SHP77 (cell line): ENCODE data around the gene ATF6.
"Not testable (repeated sequence)": the region's sequence is repeated elsewhere in the genome, so short reads cannot be mapped to it uniquely, and the experiment has no call there.

Source experiments
- DNase-seq, 2 experiments: peaks; one replicate each; lab custom pipeline; 2025; lab: John Stamatoyannopoulos, UW

Gene ATF6

DNA sequence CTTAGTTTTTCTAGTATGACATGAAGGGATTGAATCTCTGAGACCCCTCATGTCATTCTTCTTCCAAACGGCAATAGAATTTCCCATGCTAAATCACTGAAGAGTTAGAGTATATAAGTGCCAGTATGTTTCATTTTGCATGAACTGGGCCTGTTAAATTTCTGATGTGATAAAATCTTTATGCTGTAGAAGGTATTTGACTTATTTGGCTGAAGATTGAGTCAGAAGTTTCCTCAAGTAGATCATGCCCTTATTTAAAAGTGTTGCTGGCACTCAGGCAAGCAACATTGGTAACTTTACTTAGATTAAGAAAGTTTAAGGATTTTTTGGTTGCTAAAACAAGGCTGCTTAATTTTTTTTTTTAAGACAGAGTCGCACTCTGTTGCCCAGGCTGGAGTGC lies 13.3 kb downstream of the ATF6 start:
- DNase-seq: no peak

DNA sequence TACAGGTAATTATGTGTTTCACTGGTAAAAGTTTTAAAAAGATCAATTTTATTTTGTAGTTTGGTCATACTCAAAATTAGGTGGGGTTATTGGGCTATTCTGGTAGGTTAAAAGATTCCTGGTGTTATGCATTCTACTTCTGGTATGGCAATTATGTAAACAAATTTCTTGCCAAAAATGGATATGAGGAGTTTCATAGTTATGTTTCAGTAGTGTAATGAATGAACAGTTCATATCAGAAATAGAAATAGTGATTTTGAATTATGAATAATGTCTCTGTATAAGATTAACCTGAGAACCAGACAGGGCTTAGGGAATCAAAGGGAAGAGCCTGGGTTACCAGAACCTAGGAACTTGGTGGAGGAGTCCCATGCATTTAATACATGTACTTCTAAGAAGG lies 15.9 kb downstream of the ATF6 start:
- no peak for DNase-seq

DNA sequence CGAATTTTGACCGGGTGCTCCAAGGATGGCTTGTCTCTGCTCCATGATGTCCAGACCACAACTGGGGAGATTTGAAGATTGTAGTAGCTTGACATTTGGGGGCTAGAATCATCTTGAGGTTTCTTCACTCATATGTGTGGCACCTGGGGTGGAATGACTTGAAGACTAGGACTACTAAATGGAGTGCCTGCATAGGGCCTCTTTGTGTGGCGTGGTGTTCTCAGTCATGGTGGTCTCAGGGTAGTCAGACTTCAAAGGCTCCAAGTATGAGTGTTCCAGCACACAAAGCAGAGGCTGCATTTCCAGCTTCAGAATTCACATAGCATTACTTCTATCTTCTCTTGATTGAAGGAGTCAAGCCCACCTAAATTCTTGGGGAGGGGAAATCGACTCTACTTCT lies 16.8 kb downstream of the ATF6 start:
- DNase-seq: no peak

DNA sequence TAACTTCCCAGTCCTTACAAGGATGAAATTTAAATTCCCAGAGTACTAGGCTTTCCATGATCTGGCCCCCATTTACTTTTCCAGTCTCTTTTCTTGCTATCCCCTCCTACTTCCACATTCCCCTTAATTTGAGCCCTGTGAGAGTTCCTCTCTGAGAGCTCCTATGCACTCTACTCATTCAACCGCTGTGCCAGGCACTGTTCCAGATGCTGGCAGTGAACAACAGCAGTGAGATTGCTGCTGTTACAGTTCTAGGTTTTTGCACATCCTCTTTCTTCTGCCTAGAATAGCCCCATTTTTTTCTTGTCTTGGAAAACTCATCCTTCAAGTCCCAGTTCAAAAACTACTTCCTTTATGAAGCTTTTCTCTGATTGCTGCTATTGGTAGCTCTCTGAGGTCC lies 18.8 kb downstream of the ATF6 start:
- DNase-seq: no peak

DNA sequence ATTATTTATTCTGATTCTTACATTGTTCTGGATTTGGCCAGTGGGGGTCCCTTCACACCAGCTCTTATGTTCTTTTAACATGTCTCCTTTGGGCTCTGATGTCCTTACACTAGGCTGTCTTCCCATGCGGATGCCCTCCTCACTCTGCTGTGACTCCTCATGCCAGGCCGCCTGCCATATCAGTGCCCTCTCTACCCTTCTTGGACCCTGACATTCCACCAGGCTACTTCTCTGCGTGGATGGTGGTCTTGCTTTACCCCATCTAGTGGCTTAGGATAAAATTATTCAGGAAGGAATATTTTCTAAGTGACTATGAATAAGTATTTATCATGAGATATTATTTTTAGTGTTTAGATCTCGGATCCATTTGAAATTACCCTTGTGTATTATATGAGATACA lies 21.2 kb downstream of the ATF6 start:
- DNase-seq: no peak

DNA sequence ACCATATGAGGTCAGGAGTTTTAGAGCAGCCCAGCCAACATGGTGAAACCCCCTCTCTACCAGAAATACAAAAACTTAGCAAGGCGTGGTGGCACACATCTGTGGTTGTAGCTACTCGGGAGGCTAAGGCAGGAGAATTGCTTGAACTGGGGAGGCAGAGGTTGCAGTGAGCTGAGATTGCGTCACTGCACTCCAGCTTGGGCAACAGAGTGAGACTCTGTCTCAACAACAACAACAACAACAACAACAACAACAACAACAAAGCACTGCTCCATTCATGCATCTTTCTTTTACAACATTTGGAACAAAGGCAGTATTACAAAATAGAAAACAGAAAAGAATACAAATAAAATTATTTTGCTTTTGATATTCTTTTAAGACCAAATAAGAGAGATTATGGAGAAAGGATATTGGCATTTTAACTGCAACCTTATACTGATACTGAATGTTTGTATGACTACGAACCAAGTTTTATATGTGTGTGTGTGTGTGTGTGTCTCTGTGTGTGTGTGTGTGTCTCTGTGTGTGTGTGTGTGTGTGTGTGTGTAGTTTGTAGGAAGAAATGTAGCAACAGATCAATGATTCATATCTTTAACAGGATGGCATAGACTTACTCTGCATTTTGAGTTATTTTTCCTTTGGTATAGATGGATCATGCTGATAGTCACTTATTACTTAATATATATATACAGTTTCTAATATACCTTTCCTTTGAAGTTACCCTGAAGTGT lies 24.6 kb downstream of the ATF6 start:
- DNase-seq: no peak

DNA sequence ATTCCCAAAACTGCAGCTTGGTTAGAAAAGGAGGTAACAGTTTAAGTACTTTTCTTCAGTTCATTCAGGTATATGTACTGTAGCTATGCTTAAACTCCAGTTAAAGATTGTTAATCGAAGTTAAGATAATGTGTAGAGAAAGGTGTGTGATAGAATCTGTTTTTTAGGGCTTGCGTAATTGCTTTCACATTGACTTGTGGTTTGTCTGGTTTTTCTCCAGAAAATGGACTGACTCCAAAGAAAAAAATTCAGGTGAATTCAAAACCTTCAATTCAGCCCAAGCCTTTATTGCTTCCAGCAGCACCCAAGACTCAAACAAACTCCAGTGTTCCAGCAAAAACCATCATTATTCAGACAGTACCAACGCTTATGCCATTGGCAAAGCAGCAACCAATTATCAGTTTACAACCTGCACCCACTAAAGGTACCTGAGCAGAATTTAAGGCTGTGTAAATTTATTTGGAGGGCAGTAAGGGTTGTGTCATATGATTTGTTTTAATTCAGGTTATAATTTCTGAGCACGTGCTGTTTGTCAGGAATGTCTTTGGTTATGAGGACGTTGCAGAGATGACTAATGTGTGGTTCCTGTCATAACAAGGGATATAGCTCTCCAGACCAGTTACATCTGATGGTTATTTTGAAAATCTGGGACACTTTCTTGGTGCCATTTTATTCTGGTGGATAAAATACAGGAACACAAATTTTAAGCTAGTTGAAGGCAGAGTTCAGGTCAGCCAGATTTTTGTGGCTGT lies 26.0 kb downstream of the ATF6 start:
- DNase-seq: no peak

DNA sequence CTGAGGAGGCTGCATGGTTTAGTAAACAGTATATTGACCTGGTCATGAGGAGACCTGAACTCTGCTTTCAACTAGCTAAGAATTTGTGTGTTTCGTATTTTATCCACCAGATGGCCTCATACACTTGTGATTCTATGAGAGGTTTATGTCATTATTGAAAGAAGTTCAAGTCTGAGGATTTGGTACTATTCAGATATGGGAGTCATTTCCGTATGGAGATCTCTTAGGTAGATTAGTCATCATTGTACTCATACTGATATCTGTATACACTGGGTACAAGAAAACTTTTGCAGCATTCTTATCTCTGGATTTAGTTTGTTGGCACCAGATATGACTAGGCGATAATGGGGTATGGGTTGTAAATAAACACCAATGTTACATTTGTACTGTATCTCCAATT lies 26.6 kb downstream of the ATF6 start:
- peak; percentile 35 to 68 for DNase-seq

DNA sequence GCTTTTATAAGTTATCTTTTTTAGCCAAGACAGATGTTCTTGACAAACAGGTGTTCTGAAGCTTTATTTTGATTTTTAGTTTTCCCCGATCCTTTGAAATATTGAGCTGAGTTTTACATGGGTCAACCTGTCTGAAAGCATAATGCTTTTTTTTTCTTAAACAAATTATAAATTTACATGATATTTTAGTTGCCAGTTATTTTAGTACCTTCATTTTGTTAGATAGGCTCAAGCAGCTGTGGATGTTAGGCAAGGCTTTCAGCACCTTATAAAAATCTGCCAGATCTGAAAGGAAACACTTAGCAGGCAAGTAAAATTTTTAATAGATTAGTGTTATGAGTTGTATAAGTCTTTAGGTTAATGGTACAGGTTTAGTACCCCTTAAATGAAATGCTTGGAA lies 33.7 kb downstream of the ATF6 start:
- no peak for DNase-seq

DNA sequence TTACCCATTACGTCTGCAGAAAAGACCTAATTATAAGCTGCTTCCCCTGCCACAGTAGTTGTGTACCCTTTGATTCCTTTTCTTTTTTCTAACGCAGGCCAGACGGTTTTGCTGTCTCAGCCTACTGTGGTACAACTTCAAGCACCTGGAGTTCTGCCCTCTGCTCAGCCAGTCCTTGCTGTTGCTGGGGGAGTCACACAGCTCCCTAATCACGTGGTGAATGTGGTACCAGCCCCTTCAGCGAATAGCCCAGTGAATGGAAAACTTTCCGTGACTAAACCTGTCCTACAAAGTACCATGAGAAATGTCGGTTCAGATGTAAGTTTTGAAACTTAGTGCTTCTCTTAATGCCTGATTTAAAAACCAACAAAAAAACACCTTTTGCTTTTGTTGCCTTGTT lies 35.8 kb downstream of the ATF6 start:
- no peak for DNase-seq

DNA sequence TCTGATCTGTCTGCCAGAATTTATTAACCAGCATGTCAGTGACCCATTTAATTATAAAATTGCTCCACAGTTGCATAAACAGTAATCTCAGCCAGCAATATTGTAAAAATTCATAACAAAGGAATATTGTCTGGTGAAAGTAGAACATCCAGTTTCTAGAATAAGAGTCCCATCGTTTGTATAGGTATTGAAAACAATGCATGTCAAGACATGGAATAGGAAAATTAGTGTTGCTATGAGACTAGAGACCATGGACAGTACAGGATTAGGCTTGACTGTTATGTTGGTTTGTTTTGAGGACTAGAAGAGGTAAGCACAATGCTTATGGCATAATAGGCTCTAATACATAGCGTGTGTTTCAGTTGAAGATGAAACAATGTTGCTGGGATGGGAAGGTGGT lies 37.1 kb downstream of the ATF6 start:
- no peak for DNase-seq

DNA sequence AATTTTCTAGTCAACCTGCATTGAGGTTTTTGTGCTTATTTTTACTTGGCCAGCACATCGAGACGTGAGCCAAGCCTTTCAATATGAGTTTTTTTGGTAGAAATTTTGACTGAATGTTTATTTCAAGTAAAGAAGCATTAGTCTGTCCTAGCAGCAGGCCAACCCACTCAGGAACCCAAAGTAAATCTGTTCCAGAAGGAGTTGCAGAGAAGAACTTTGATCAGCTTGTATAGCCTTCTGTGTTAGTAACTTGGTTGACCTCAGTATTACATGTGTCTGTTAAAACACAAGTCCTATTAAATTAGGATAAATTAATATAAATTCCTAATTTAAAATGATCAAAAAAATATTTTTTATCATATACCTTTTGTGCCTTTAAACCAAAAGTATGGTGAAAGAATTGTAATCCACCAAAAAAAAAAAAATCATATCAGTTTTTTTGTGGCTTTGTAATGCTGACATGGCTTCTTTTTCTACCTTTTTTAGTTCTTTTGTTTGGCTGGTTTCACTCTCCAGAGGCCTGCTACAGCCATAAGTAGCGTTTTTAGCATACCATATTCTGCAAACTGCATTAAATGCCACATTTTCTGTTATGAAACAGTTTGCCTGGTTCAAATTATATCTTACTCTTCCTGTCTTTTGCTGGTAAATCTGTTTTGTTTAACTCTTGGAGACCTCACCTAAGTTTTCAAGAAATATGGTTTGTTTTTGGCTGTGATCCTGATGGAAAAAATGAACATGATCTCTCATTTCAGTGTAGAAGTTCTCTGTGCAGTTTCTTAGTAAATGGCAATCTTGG lies 39.5 kb downstream of the ATF6 start:
- DNase-seq: no peak

DNA sequence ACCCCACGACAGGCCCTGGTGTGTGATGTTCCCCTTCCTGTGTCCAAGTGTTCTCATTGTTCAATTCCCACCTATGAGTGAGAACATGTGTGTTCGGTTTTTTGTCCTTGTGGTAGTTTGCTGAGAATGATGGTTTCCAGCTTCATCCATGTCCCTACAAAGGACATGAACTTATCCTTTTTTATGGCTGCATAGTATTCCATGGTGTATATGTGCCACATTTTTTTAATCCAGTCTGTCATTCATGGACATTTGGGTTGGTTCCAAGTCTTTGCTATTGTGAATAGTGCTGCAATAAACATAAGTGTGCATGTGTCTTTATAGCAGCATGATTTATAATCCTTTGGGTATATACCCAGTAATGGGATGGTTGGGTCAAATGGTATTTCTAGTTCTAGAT lies 43.1 kb downstream of the ATF6 start:
- DNase-seq: not testable (repeated sequence)

DNA sequence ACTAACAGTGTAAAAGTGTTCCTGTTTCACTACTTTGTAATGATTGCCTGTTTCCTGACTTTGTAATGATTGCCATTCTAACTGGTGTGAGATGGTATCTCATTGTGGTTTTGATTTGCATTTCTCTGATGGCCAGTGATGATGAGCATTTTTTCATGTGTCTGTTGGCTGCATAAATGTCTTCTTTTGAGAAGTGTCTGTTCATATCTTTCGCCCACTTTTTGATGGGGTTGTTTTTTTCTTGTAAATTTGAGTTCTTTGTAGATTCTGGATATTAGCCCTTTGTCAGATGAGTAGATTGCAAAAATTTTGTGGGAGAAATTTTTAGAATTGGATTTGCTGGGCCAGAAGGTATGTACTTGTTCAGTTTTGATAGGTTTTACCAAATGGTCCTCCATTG lies 43.5 kb downstream of the ATF6 start:
- not testable (repeated sequence) for DNase-seq

DNA sequence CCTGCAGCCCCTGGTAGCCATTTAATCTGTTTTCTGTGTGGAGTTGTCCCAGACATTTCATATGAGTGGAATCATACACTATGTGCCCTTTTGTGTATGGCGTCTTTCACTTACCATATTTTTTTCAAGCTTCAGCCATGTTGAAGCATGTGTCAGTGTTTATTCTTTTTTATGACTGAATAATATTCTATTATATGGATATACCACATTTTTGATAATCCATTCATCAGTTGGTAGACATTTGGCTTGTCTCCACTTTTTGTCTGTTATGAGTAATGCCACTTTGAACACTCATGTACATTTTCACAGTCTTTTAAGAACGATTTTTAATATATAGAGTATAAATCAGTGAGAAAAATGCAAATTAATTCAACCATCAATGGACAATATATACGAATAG lies 44.7 kb downstream of the ATF6 start:
- DNase-seq: no peak

DNA sequence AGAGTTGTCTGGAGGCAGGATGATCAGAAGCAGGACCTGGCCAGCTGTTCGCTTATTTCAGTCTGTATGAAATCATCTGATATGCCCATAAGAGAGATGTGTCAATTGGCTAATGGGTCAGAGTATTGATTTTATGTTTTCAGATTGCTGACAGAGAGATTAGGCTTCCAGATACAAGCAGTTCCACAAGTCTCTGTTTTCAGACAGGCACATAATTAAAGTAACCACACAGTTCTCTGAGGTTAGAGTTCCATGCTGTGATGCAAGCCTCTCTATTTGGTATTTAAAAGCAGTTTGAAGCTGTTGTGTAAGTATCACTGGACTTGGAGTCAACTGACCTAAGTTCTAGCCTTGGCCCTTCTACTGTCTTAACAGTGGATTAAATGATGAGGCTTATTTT lies 50.1 kb downstream of the ATF6 start:
- DNase-seq: no peak

DNA sequence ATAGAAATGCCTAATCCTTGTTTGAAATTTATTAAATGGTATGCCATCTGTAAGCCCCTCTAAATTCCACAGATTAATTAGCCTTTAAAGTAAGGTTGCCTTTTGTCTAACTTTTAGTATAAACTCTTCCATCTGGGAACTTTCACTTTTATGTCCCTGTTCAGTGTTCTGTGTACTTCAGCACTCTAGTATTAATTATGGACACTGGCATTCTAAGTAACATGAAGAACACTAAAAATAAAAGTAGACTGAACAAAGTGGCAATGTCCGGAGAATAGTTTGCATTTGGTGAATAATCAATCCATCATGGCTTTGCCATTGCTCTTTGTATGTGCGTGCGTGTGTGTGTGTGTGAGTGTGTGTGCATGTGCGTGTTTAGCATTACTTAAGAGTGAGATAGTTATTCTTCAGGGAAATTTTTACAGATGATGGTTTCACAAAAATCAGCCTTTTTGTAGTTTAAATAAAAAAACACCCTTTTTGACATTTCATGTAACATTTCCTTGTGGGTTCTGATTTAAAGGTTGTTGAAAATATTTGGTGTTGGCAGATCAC lies 51.1 kb downstream of the ATF6 start:
- DNase-seq: no peak

DNA sequence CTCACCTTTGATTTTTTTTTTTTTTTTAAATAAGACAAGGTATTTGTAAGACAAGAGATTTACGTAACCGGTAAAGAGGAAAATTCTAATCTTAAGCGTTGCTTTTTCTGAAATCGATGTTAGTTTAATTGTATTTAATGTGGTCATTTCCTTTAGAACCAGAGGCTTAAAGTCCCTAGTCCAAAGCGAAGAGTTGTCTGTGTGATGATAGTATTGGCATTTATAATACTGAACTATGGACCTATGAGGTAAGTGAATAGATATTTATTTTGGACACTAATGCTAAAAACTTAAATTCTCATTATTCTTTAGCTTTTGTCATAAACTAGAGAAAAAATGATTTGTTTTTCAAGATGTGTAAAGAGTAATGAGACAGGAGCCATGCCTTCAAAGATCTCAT lies 54.8 kb downstream of the ATF6 start:
- DNase-seq: no peak

DNA sequence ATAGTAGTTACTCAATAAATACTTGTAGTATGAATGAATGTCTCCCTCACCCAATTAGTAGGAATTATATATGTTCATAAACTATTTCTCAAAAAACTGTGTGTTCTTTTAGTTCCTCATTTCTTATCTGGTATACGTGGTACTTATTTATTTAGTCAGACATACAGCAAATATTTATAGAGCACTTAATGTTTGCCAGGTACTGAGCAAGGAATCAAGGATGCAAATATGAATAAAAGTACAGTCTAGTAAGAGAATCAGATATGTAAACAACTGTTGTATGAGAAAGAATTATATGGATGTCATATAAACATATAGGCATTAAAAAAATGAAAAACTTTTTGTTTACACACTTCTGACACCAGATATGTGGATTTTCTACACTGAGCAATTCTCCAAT lies 58.5 kb downstream of the ATF6 start:
- DNase-seq: no peak

DNA sequence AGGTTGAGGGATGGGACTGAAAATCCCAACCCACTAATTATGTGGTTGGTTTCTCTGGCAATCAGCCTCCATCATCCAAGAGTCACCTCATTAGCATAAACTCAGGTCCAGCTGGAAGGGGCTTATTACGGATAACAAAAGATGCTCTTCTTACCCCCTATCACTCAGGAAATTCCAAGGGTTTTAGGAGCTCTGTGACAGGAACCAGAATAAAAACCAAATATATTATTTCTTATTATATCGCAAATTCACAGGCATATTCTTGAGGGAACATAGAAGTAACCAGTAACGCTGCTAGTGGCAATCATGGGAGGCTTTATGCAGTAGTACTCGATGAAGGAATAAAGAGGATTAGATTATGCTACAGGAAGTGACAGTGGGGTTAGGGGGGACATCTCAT lies 59.7 kb downstream of the ATF6 start:
- DNase-seq: no peak

DNA sequence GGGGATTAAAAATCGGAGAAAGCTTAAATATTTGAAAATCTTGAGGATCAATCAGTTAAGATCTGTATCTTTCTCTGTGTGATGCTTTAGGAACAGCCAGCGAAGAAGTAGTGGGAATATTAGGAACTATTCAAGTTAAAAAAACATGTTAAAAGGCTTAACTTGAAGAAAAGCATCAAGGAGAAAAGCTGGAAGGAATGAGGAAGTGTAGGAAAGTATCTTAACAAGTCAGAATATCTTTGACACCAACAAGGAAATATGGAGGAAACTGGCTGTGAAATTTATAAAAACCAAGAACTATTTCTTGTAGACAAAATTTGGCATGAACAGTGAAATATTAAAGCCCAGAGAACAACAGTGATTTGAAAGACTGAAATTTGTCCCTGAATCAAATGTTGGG lies 60.4 kb downstream of the ATF6 start:
- DNase-seq: no peak

DNA sequence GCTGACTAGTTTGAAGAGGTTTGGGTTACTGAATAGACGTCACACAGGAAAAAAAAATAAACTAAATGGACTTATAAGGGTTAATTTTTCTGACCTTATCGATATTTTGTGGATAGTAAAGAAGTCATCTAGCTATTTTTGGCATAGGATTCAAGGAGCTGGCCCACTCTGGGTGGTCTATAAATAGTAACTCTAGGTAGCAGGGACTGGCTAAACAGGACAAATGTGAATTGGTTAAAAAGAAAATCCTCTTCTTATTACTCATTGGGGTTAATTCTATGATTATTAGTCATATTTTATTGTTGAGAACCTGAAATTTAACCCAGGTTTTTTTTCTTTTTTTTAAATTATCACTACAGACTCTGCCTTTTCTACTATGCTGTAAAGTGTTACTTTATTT lies 61.7 kb downstream of the ATF6 start:
- DNase-seq: no peak
